Middle frontal gyrus (tissue), 1 donor: Measurements from ENCODE around the gene SEMA6A.
"Not testable (repeated sequence)": the region's sequence is repeated elsewhere in the genome, so short reads cannot be mapped to it uniquely, and the experiment has no call there.

Experiments
- DNase-seq: peaks from one replicate; pipeline ENCODE4 v3.0.0-alpha.2; 2015; ENCODE audit warnings: low spot score; ENCODE audit errors: extremely low spot score

The SEMA6A gene

DNA sequence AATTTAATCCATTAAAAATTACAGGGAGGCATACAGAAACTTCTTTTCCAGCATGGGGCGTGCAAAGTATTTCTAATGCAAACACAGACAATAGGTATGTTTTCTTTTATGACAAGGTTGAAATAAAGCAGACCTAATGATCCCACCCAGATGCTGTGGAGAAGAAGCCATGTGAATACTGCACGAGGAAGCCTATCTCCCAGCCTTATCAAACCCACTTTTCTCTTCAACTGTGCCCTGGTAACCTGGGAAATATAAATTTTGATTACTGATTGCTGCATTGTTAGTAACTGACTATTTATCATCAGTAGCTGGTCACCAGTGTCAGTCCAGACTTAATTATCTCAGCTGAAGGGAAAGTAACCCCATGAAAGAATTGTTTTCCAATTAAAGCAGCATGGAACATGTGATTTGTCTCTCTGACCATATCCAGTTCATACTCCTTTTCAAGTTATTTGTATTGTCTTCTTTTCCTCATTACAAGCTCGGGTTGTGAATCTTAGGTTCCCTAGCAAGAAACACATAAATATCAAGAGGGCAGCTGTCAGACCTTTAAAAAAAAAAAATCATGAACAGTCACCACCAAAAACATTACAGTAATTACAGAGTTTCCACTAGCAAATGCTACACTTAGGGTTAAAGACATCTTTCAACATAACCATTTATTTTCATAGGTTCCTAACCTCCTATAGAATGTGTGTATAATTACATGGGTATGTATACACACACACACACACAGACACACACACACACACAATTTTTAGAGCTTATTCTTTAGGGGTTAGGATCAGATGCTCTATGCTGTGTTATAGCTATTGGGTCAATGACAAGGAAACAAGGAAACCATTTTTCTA is 50.3 kb downstream of the SEMA6A start:
- DNase-seq: no peak

DNA sequence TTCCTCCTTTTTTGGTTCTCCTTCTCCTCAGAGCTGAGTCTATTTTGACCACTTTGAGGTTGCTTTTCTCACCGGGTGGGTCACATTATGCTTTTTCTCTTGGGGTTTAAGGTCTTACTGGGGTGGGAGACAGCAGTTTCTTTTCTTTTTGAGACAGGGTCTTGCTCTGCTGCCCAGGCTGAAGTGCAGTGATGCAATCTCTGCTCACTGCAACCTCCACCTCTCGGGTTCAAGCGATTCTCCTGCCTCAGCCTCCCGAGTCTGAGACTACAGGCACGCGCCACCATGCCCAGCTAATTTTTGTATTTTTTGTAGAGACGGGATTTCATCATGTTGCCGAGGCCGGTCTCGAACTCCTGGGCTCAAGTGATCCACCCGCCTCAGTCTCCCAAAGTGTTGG is 51.4 kb downstream of the SEMA6A start:
- not testable (repeated sequence) for DNase-seq

DNA sequence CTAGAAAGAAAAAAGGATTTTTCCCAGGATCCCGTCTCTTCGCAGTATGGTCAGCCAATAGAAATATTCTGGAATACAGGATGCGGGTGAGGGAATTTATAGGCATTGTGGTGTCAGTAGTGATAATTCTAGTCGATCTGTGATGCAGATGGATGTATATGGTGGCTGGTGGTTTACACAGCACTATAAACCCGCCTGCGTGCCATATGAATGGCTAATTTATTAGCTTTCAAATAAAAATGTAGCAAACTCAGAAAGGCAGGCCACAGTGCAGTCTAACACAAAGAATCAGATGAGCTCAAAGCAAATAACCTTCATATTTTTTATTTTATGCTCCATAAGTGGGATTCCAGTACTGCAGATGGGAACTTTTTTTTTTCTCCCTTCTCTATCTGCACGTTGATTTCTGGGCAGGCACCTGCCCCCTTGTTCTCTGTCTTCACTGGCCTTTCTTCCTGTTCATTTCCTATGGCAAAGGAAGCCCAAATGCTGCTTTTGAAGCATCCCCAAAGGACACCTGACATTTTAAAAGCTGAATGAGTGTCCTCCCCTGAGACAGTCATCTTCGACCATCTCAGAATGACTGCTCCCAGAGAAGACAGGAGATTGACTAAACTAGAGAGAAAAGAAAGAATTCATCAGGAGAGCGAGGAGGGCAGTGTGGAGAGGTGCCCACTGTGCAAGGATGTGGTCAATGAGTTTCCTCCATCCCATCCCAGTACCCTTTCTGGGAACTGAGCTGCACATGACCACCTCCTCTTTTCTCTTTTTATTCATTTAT is 52.1 kb downstream of the SEMA6A start:
- DNase-seq: no peak

DNA sequence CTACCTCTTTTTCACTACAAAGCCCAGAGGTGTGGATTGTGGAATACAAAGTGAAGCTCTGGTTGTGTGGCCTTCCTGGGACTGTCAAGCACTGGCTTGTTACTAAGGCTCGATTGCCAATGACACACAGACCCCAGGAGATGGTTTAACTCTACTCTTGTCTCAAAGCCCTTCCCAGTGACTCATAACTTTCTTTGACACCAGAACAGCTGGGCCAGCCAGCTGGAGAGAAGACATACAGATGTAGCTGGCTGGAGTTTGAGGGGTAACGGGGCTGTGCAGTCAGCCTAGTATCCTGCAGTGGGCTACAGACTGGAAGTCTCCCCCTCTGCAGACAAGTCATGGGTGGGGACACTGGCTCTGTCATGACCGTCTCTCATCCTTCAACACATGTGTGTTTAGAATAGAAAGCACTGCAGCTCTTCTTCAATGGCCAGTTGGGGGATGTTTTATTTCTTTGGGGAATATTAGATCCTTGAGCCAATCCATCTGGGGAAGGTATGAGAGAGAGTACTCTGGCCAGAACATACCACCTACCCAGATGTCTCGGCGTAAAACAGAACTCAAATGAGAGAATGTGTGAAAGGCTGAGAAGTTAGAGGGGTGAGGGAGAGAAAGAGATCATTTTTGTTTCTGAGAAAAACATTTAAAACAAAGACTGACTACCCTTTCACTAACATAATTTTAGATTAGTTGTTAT is 53.3 kb downstream of the SEMA6A start:
- no peak for DNase-seq

DNA sequence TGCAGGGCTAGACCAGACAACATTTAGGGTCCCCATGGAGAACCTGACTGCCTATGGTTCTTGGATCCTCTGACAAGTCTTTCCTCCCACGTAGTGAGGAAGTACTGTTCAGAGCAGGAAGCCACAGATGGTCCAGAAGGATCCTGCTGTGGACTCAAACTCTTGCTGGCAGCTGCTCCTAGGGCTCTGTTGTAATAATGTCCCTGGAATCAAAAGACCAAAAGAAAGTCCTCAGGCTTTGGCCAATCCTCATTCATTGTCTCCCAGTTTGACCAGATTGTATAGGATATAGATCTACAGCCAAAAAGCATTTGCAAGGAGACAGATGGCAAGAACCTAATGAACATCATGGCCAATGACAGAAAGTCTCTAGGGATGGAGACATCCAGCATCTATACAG is 53.9 kb downstream of the SEMA6A start:
- DNase-seq: no peak

DNA sequence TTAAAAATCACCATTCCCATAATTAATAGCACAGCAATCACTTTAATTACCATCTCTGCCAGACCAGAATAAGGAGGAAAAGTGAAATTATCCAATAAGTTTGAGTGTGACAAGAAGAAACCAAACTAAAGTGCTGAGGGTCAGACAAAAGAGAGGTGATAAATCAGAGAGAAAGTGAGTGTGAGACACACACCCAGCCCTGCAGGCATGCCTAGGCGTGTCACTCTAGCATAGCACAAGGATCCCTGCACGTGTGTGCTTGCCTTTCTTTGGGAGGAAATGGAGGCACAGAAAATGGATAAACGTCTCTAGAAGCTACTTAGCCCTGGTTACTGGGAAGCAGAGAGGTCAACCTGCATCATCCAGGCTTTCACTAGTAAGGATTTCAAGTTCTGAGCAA is 56.2 kb downstream of the SEMA6A start:
- no peak for DNase-seq

DNA sequence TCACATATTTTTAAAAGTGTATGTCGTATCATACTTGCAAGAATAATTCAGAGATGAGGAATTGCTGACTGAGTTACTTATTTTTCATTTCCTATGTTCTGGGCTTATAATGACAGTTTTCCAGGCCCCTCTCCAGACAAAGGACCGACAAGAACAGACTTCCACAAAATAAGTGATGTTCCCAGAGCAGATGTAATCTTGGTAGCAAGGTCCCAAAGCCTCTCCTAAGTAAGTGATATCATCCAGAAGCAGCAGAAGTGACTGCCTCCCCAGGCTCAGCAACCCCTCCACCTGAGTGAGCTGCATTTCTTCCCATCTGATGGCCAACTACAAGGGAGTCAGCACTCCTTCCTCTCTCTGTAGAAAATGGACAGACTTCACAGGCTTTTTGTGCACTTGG is 57.1 kb downstream of the SEMA6A start:
- no peak for DNase-seq

DNA sequence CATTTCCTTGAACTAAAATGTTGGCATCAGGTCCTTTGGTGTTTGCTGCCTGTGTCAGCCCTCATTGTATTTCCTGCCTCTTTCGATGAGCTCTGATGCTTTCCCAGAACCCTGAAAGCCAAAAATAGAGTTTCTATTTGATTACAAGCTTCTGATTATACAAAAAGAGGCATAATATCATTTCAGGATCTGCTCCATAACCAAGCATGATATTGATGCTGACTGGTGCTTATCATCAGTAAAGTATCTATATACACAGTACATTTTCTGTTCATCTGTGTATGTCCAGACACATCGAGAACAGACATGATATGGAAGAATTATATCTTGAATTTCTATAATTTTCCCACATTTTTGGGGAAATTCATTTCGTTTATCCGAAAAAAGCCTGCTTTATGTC is 58.6 kb downstream of the SEMA6A start:
- DNase-seq: no peak

DNA sequence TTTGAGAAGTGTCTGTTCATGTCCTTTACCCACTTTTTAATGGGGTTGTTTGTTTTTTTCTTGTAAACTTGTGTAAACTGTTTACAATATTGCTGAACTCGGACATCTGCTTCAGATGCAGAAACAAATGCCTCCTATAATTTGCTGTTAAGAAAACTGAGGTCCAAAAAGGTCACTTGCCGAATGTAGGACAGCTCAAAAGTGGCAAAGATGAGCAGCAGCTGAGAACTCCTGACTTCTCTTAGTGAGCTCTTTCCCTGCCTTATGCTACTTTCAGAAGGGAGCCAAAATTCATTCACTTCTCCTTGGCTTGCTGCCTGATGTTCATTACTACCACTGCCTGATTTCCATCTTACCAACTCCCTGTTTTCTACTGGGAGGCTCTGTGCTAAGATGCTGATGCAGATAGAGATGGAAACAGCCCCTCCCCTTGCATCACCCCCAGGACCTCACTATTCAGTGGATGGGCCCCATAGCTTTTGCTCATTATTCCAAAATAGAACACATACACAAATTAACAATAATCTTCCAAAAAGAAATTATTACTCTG is 60.1 kb downstream of the SEMA6A start:
- no peak for DNase-seq

DNA sequence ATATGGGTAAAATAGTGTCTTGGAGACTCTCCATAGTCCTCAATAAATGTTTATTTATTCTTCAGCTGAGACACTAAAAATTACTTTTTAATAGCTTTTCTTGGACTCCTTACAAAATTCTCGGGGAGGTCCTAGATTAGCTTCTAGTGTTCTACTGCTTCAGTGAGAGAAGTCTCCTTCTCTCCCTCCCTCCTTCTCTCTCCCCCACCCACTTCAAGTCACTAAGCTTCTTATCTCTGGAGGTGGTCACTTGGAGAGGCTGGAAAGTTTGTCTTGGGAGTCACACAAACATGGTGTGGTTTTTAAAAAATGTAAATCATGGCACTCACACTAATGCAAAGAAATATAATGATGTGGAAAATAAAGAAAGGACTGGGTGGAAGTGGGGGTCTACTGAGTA is 64.1 kb downstream of the SEMA6A start:
- no peak for DNase-seq

DNA sequence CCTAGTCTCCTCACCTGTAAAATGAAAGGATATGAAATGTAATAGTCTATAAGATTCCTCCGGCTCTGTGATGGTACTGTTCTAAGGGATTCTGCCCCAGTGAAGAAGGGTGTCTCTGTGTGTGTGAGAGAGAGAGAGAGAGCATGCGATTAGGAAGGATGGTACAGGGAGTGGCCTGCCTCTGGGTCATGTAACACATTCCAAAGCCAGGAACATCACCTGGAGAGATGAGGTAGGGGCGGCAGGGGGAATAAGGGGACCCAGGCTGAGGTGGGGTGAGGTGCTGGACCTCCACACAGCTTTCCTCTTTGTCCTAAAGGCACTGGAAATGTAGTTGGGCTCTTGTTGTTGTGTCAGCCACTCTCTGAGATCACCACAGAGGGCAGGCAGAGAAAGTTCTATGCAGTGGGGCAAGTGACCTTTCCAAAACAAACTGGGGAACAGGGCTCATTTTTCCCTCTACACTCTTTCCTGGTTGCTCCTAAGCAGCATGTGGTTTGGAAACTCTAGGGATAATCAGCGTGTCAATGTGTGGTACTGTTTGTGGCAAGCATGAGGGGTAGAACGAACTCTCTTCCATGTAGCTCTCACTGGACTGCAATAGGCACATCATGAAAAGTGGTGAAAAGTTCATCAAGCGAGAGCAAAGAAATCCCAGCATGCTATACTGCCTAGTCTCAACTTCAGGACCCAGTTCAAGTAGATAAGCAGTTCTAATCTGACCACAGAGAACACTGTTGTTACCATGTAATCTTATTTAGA is 65.0 kb downstream of the SEMA6A start:
- no peak for DNase-seq

DNA sequence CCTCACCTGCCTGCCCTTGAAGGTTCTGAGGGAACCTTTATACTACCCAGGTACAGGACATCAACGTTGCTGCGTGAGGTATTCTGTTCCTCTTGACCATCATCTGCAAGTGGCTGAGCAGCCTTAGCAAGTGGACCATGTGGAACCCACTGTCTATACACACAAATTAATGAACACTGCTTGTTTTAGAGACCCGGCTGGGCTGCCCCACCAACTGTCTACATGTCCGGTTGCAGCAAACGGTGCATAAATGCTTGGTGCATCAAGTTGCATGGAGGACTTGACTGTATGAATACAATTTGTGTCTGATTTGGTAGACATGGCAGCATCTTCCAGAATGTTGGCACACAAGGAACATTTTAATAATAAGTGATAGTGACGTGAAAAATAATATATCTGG is 65.8 kb downstream of the SEMA6A start:
- DNase-seq: no peak

DNA sequence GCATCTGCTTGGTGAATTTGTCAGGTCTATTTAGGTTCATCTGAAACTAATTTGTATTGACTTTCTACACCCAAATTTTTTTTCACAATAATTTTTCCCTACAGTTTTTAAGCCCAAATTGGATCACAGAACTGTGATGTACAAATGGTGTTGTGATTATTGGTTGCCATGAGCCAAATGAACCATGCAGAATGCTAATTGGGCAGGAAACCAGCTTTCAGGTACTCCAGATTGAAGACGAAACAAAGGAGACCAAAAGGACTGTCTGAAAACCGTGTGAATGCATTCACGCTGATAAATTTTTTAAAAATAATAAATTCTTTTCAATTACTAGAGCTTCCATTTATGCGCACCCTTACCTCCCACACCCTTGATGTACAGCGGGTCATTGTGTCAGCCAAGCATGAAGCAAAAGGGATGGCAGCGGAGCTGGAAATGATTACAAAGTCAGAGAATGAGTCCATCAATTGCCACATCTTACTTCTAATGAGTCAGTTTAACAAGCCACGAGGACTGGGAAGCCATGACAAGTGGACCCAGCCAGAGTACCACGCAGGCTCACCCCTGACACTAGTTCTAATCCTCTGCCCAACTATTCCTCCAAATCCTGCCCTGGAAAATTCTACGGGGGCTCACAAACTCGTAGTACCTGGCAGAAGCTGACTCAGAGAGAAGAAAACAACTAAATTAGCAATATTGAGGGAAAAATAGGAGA is 66.5 kb downstream of the SEMA6A start:
- no peak for DNase-seq

DNA sequence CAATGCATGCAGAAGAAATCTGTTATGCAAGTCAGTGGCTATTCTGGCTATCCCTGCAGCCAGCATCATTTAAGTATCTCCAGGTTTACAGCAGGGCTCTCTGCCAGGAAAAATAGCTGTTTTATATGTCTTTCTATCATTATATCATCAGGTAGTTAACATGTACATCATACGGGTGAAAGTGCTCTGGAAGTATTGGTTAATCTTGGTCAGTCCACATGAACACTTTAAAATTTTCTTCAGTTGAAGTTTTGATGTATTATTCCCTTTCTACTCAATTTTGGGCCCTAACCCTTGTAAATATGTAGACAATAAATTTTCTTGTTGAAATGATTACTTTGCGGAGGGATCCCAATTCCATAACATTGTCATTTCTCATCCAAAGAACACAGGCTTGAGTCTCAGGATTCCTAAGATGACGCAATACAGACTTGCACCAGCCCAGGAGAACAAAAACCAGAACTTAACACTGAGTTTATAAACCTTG is 67.5 kb downstream of the SEMA6A start:
- DNase-seq: no peak

DNA sequence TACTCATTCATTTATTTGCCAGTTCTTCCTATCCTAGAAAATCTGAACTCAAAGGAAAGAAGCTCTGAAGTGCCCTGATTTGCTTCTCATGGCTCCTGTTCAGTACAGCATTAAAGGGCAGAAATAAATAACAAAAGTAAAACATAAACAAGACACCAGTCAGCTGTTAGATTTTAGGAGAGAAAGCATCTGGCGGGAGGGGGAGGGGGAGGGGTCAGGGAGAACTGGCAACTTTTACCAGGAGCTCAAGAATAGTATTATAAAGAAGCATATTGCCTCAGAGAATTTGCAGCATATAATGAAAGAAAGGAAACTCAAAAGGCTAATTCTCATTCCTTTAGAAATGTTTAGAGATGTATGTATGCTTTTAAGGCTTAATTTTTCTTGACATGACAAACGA is 68.1 kb downstream of the SEMA6A start:
- no peak for DNase-seq

DNA sequence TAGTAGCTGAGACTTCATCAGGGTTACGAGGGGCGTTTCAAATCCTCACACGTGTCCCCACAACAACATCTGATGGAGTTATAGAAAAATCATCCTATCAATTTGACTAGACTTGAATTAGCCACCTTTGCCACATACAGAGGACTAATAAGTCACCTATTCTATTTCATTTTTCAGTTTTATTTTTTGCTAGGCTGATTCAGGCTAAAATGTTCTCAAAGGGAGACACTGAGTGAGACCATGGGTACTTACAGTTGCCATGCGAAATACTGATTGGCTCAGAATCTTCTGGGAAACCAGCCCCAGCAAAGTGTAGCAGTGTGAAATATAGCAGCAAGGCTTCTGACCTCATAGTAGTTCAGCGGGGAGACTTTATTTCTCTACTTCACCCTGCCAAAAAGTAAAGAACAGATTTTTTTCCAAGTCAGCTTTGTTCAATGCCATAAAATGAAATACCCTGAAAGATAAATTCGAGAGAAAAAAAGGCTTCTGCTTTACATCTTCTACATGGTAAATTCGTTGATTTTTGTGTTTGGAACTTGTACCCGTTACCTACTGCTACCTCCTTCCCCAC is 69.9 kb downstream of the SEMA6A start:
- DNase-seq: no peak

DNA sequence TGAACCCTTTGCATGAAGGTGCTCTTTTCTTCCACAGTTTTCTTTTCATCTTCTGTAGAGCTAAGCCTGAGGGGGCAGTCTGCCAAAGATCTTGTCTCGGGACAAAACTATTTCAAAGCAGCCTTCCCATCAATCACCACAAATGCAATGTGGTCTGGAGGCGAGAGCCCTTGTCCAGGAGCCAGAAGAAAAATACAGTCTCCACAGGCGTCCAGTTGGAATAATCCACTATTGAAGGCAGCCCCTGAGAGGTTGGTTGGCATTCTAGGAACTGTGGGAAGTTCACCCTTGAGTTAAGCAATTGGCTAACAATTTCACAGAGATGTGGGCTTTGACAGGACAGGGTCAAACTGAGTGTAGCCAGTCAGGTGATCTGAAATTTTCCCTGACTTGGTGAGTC is 72.0 kb downstream of the SEMA6A start:
- DNase-seq: no peak

DNA sequence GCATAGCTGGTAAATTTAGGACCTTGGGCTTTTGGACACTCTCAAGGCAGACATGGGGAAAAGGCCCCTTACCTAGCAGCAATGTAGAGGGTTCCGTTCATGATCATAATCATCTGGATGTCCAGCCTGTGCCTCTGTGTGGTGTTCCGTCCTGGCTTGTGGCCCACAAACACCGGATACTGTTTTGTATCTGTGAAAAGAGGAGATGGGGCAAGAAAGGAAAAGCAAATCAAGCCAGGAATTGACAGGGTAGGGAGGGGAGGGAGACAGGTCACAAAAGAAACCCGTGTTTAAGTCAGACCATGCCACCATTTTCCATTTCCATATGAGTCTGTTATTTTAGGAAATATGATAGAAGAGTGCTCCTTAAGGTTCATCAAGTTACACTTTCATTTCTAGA is 72.5 kb downstream of the SEMA6A start:
- DNase-seq: no peak

DNA sequence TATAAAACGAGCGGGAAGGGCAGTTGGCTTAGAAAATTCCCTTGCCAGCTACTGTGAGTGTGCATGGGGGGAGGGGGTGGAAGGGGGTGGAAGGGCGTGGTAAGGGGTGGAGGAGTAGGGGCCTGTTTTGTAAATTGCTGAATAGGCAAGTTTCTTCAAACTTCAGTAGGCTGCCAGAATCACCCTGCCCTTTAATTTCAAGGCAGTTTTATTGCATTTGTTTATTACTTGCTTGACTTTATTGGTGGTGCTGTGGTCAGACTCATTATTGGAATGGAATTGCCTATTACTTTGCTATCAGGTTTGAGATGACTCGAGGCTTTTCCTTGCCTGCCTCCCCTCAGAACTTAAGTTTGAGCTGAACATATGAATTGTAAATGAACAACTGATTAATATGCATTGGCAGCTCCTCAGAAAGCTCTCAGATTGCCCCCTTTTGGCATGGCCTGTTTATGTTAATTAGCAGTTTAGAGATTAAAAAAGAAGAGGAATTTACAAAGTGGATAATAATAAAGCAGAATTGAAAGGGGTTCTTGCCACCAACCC is 76.0 kb downstream of the SEMA6A start:
- DNase-seq: no peak

DNA sequence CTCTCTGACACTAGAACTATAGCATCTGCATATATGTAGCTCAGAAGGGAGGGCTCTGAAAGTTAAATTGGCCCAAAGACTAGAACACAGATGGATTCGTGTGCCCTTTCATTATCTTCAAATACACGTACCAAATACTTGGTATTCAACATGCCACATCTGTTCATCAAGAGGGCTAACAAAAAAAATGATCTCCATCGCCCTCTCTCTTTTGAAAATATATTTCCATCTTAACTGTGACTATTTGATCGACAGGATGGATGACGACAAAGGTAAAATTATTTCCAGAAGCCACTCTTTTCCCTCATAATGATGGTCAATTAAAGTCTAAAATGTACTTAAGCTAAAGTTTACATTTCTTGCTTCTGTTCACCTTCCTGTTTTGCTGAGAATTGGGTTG is 77.0 kb downstream of the SEMA6A start:
- DNase-seq: no peak
